Heart left ventricle (tissue), 16 donors: Measurements from ENCODE around the gene NOL9. TPM values are rescaled to one million over a fixed set of nuclear protein-coding genes. Genes with fewer than 3 reads are reported as not detected.

Source experiments
- ATAC-seq, 4 donors: fragments of 200-7000 bp; cut with Tn5 transposase; one replicate each; pipeline ENCODE4 v1.9.1; 2020 to 2022; ENCODE audit warnings: moderate library complexity in 4 of 4, mild to moderate bottlenecking in 3 of 4, moderate number of reproducible peaks in 1 of 4
- DNase-seq, 5 donors: peaks; one replicate each; pipeline ENCODE4 v3.0.0-alpha.2; 2020
- H3K27ac ChIP-seq, 12 donors: fragments of 200-600 bp; sonication (generic) in 4 of 12; one replicate each; pipeline versions ENCODE4 v1.5.0 to v1.8.0; 2016 to 2022; ENCODE audit warnings: mild to moderate bottlenecking in 2 of 12
- H3K27me3 ChIP-seq, 9 donors: fragments of 200-600 bp; sonication (generic) in 2 of 9; one replicate each; pipeline versions ENCODE4 v1.5.1 to v1.8.0; 2016 to 2022; ENCODE audit warnings: mild to moderate bottlenecking in 3 of 9
- H3K36me3 ChIP-seq, 9 donors: fragments of 200-600 bp; sonication (generic) in 2 of 9; one replicate each; pipeline versions ENCODE4 v1.5.0 to v1.8.0; 2018 to 2022; ENCODE audit warnings: mild to moderate bottlenecking in 2 of 9
- H3K4me1 ChIP-seq, 12 donors: fragments of 200-600 bp; sonication (generic) in 4 of 12; one replicate each; pipeline versions ENCODE4 v1.5.0 to v1.8.0; 2016 to 2022; ENCODE audit warnings: mild to moderate bottlenecking in 3 of 12
- H3K4me3 ChIP-seq, 12 donors: fragments of 200-600 bp; sonication (generic) in 4 of 12; one replicate each; pipeline versions ENCODE4 v1.5.0 to v1.8.0; 2017 to 2022; ENCODE audit warnings: mild to moderate bottlenecking in 9 of 12, moderate library complexity in 4 of 12
- H3K9me3 ChIP-seq, 12 donors: fragments of 200-600 bp; sonication (generic) in 4 of 12; one replicate each; pipeline versions ENCODE4 v1.5.0 to v1.8.0; 2016 to 2022; ENCODE audit warnings: mild to moderate bottlenecking in 1 of 12
- CTCF ChIP-seq, 12 donors: fragments of 200-600 bp; sonication (generic) in 4 of 12; IDR thresholded peaks; one replicate each; pipeline versions ENCODE4 v1.5.0 to v1.8.0; 2018 to 2022; ENCODE audit warnings: antibody characterized with exemption in 12 of 12, mild to moderate bottlenecking in 5 of 12
- POLR2A ChIP-seq, 2 donors: fragments of 450-650 bp; IDR thresholded peaks; one replicate each; pipeline ENCODE4 v1.6.1; 2017; ENCODE audit warnings: antibody characterized with exemption in 2 of 2, mild to moderate bottlenecking in 2 of 2, moderate library complexity in 2 of 2
- WGBS, 4 donors: extraction: QIAGEN DNeasy Blood & Tissue Kit in 2 of 4; methylation state at CpG; one replicate each; pipeline versions ENCODE4 v1.1.5 to v1.1.7; 2013 to 2018; 5-methylcytosine and 5-hydroxymethylcytosine counted together
- intact Hi-C, 10 donors: fragments of 100-400 bp; cut with DNase I; formaldehyde crosslinking; loops; one replicate each; pipeline versions ENCODE4 v1.11.1 to v1.14.2; 2022
- polyA plus RNA-seq, 2 donors: library from polyadenylated mRNA; stranded (reverse); fragments of 200-250 nt; gene quantifications; one replicate each; pipeline ENCODE4 v1.2.3, GENCODE V29; 2013
- total RNA-seq, 9 donors: library from RNA; depleted of rRNA in 2 of 9; stranded (reverse); fragments of >200 nt in 2 of 9; fragmentation: NEBNext Ultra II Directional in 3 of 9; extraction: Animal tissue kit (Norgen Biotek cat#: 25700) in 3 of 9; gene quantifications; one replicate each; pipeline versions ENCODE4 v1.1.0 to v1.2.4, GENCODE V29; 2016 to 2023
- donor health status: ischemic (EF 13 %, LVEDD 7.1; RV severe dilation, severe dysfunction).
- donor health status: healthy with polysubstance abuse.
- donor health status: DM: no; HTN: yes; CAD: no.
- donor health status: DM: no; HTN: no; CAD: no.
- donor health status: ischemic (EF 25% LVEDD 6.9; RV normal size, moderate dysfunction).
- donor health status: ischemic (EF 25% LVEDD 5.7; RV mildly dilated, moderate dysfunction).
- donor health status: healthy.
- donor health status: DM: yes; HTN: yes; CAD: no.
- donor health status: ischemic (EF 35%, LVEDD 5.7; RV mildly dilated, moderate dysfunction).
- donor health status: nonischemic (EF 11% LVEDD 7.7; RV severe dilation, severe dysfunction).
- donor health status: DM: yes; HTN: yes; CAD: no.
- donor health status: PGD.
- donor health status: ischemic (EF 29% LVEDD 5.4; RV normal size, mild dysfunction).
- donor health status: nonischemic (EF 23%, LVEDD 6.1; RV moderate dilation, normal function).

The NOL9 gene
- total and polyA plus RNA-seq, 11 donors = 5.7 to 20.6 (median 15.4) TPM

- peak in 3 of 4 donors; percentile 14 to 31 (median 20) for ATAC-seq
- Histone ChIP-seq H3K4me3 (peak overlapping the region; percentile 44 to 71 (median 62)), H3K9me3 (no peaks in the 10 kb centered on the region), H3K27me3 (peaks cover 0 to 28% (median 4%) of the 10 kb centered on the region in 9 donors), H3K27ac (peak overlapping the region; percentile 56 to 93 (median 82)), H3K36me3 (no peaks in the 10 kb centered on the region), H3K4me1 (peaks cover 2 to 43% (median 27%) of the 10 kb centered on the region in 12 donors)
- peak in 1 of 5 donors; percentile 49 for DNase-seq
- intact Hi-C loops = loop anchor here (1.0 to 10.0 kb wide), 10 partner anchors 37 to 162 kb away; partner anchors contain the start of genes NOL9 (in 4 of the 10) and TAS1R1 (in 3 of the 10)
- no peak for TF ChIP-seq POLR2A (IDR thresholded peaks at IDR 0.05)
- WGBS, 4 donors = 2 to 26% (median 5%) methylated on average over 7 to 80 of the region's 80 CpGs
Measured at GRCh38 chr1:6485168-6486101, 68.9 kb downstream of the NOL9 start.

- DNase-seq (no peak), ATAC-seq (peak in 3 of 4 donors; percentile 5 to 25 (median 7))
- peaks cover 0 to 23% (median 4%) of the 10 kb centered on the region in 9 donors for H3K27me3 ChIP-seq
- peak overlapping the region; percentile 44 to 71 (median 62) for H3K4me3 ChIP-seq
- WGBS, 4 donors = 21 to 52% (median 34%) methylated on average over 9 to 13 of the region's 13 CpGs
- intact Hi-C loops = loop anchor here in 9 of 10 donors (5.0 to 10.0 kb wide), 6 partner anchors 38 to 163 kb away; partner anchors contain the start of genes NOL9 (in 2 of the 9) and TAS1R1 (in 1 of the 9)
- TF ChIP-seq CTCF (IDR thresholded peaks at IDR 0.05) (no peak), POLR2A (IDR thresholded peaks at IDR 0.05) (no peak)
- no peaks in the 10 kb centered on the region for H3K9me3 ChIP-seq
- peak overlapping the region; percentile 56 to 93 (median 82) for H3K27ac ChIP-seq
- H3K36me3 ChIP-seq = no peaks in the 10 kb centered on the region
- H3K4me1 ChIP-seq = peaks cover 0 to 37% (median 21%) of the 10 kb centered on the region in 12 donors
Measured at GRCh38 chr1:6484826-6485167, 69.5 kb downstream of the NOL9 start.

DNA sequence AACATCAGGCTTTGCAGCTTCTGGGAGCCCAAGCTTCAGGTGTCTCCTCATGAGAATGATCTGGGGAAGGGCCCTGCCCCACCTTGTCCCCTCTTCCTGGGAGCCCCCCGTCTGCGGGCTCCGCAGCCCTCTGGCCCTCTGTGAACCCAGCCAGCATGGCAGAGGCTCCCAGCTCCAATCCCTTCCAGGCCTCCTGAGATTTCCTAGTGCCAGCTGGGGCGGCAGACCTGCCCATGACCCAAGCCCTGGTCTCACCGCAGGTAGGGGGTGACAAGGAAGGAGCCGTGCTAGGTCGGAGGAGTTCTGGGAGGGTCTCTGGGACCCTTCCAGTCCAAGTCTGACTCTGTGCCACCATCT is 70.6 kb downstream of the NOL9 start:
- no peak for DNase-seq
- Histone ChIP-seq H3K36me3 (no peaks in the 10 kb centered on the region), H3K4me1 (peaks cover 0 to 26% (median 15%) of the 10 kb centered on the region in 12 donors), H3K27ac (no peak overlapping the region), H3K4me3 (peak overlapping the region in 1 of 12 donors; percentile 68), H3K9me3 (no peaks in the 10 kb centered on the region), H3K27me3 (peaks cover 0 to 23% (median 4%) of the 10 kb centered on the region in 9 donors)
- TF ChIP-seq POLR2A (IDR thresholded peaks at IDR 0.05) = no peak
- TF ChIP-seq CTCF (IDR thresholded peaks at IDR 0.05) = no peak
- 85 to 95% (median 92%) methylated on average over 6 to 7 of the region's 7 CpGs for WGBS, 4 donors
- ATAC-seq = no peak
- intact Hi-C loops = loop anchor here in 5 of 10 donors (10.0 kb wide), 3 partner anchors 71 to 161 kb away; partner anchors contain the start of genes NOL9 (in 1 of the 5) and TAS1R1 (in 1 of the 5)

- Histone ChIP-seq H3K36me3 (peaks cover 0 to under 1% (median 0%) of the 10 kb centered on the region in 9 donors), H3K4me1 (peaks cover 0 to 24% (median 15%) of the 10 kb centered on the region in 12 donors), H3K27ac (no peak overlapping the region), H3K9me3 (no peaks in the 10 kb centered on the region), H3K27me3 (peaks cover 0 to 23% (median 4%) of the 10 kb centered on the region in 9 donors), H3K4me3 (no peak overlapping the region)
- no peak for DNase-seq
- intact Hi-C loops = loop anchor here in 5 of 10 donors (10.0 kb wide), 3 partner anchors 72 to 162 kb away; partner anchors contain the start of genes NOL9 (in 1 of the 5) and TAS1R1 (in 1 of the 5)
- ATAC-seq = no peak
- no peak for TF ChIP-seq POLR2A (IDR thresholded peaks at IDR 0.05)
- no peak for TF ChIP-seq CTCF (IDR thresholded peaks at IDR 0.05)
- WGBS, 4 donors = 83 to 90% (median 86%) methylated on average over 14 of the region's 14 CpGs
Measured at GRCh38 chr1:6483017-6483760, 71.1 kb downstream of the NOL9 start.
